ENCODE data around the gene CA11.
A peak's percentile ranks its signal among the peaks of the same experiment; 100 is the strongest.

Gene CA11

GRCh38 chr19:48668761-48669160 lies 22.8 kb upstream of the CA11 start:
- H3K4me3 ChIP-seq (replicated peaks; ENCODE audit: low read depth, low read length), result no peak overlapping the region
- no peak for DNase-seq (ENCODE audit: low read depth)
- no peak for TF ChIP-seq CTCF (IDR thresholded peaks at IDR 0.05; ENCODE audit: low read length, missing control alignments)

- no peak overlapping the region for H3K4me3 ChIP-seq (replicated peaks; ENCODE audit: low read depth, low read length)
- no peak for TF ChIP-seq CTCF (IDR thresholded peaks at IDR 0.05; ENCODE audit: low read length, missing control alignments)
- DNase-seq (ENCODE audit: low read depth), result no peak
Measured at GRCh38 chr19:48668332-48668731, 22.3 kb upstream of the CA11 start.

- no peak for DNase-seq (ENCODE audit: low read depth)
- H3K4me3 ChIP-seq (replicated peaks; ENCODE audit: low read depth, low read length), result no peak overlapping the region
- TF ChIP-seq CTCF (IDR thresholded peaks at IDR 0.05; ENCODE audit: low read length, missing control alignments), result no peak
Measured at GRCh38 chr19:48665786-48666185, 19.8 kb upstream of the CA11 start.

- TF ChIP-seq CTCF (IDR thresholded peaks at IDR 0.05; ENCODE audit: low read length, missing control alignments), result no peak
- no peak overlapping the region for H3K4me3 ChIP-seq (replicated peaks; ENCODE audit: low read depth, low read length)
Measured at GRCh38 chr19:48664476-48664875, 18.5 kb upstream of the CA11 start.

GRCh38 chr19:48663667-48664066 lies 17.7 kb upstream of the CA11 start:
- no peak for TF ChIP-seq CTCF (IDR thresholded peaks at IDR 0.05; ENCODE audit: low read length, missing control alignments)
- no peak overlapping the region for H3K4me3 ChIP-seq (replicated peaks; ENCODE audit: low read depth, low read length)
- DNase-seq (ENCODE audit: low read depth), result no peak

More at GRCh38 chr19:48664476-48664875, 18.5 kb upstream of the CA11 start:
- no peak for DNase-seq (ENCODE audit: low read depth)

GRCh38 chr19:48661711-48662090 lies 15.7 kb upstream of the CA11 start:
- no peak overlapping the region for H3K4me3 ChIP-seq (replicated peaks; ENCODE audit: low read depth, low read length)
- no peak for TF ChIP-seq CTCF (IDR thresholded peaks at IDR 0.05; ENCODE audit: low read length, missing control alignments)
- no peak for DNase-seq (ENCODE audit: low read depth)

- no peak overlapping the region for H3K4me3 ChIP-seq (replicated peaks; ENCODE audit: low read depth, low read length)
- TF ChIP-seq CTCF (IDR thresholded peaks at IDR 0.05; ENCODE audit: low read length, missing control alignments), result no peak
- peak; percentile 92 for DNase-seq (ENCODE audit: low read depth)
Measured at GRCh38 chr19:48660852-48661710, 15.1 kb upstream of the CA11 start.

Measured in fibroblast of pulmonary artery (primary cell).